Measurements from ENCODE around the gene MDC1. TPM values are rescaled to one million over a fixed set of nuclear protein-coding genes. Genes with fewer than 3 reads are reported as not detected.
A peak's percentile ranks its signal among the peaks of the same experiment; 100 is the strongest.

Gene MDC1
- total and polyA plus RNA-seq, 2 of the 13 experiments (the other 11 are each of a cell fraction or from before 2014, with no cell fraction given): 8.4 to 14.0 TPM

DNA sequence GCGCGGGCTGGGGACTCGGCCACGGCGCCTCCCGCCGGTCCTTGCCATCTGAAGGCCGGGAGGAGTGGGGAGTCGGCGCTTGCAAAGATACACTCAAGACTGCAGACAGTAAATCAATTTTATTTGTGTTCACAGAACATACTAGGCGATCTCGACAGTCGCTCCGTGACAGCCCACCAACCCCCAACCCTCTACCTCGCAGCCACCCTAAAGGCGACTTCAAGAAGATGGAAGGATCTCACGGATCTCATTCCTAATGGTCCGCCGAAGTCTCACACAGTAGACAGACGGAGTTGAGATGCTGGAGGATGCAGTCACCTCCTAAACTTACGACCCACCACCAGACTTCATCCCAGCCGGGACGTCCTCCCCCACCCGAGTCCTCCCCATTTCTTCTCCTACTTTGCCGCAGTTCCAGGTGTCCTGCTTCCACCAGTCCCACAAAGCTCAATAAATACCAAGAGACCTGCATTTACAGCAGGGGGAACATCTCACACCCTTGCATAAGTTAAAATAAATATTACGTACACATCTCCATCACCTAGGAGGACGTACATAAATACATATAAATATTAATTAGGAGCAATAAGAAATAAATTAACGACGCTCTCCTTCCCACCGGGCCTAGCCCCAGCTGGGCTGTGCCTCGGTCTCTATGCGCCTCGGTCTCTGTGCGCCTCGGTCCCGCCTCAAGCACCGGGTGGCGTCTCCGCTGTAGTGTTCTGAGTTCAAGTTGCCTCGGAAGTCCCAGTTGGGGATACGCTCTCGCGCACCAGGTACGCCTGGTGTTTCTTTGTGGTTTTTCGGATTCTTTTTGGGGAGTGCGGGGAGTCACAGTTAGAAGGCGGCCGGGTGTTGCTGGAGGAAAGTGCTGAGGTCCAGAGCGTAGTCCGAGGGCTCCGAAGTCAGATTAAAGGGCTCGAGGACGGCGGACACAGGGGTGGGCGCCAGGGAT, 26.3 kb upstream of the MDC1 start (continued):
- TF ChIP-seq ZNF276 (CRISPR knock-in tag; IDR thresholded peaks at IDR 0.05; ENCODE audit: low read depth): no peak
- no peak for TF ChIP-seq MYC (CRISPR knock-in tag; IDR thresholded peaks at IDR 0.05; ENCODE audit: borderline replicate concordance)
- no peak for TF ChIP-seq TOPORS (CRISPR knock-in tag; IDR thresholded peaks at IDR 0.05)
- TF ChIP-seq ZXDC (CRISPR knock-in tag; IDR thresholded peaks at IDR 0.05): no peak
- no peak; the same call in 1 of the 2 replicates for TF ChIP-seq ZNF841 (CRISPR knock-in tag; IDR thresholded peaks at IDR 0.05; ENCODE audit: borderline replicate concordance)
- peak; percentile 51 for TF ChIP-seq JUNB (CRISPR knock-in tag; IDR thresholded peaks at IDR 0.05; ENCODE audit: borderline replicate concordance)

Data from HepG2 (cell line).